ENCODE measurements around the gene KCNC4. TPM values are rescaled to one million over a fixed set of nuclear protein-coding genes. Genes with fewer than 3 reads are reported as not detected.

The KCNC4 gene
- total RNA-seq, 4 donors from 2014 or later = 3.8 to 12.5 (median 4.6) TPM

DNA sequence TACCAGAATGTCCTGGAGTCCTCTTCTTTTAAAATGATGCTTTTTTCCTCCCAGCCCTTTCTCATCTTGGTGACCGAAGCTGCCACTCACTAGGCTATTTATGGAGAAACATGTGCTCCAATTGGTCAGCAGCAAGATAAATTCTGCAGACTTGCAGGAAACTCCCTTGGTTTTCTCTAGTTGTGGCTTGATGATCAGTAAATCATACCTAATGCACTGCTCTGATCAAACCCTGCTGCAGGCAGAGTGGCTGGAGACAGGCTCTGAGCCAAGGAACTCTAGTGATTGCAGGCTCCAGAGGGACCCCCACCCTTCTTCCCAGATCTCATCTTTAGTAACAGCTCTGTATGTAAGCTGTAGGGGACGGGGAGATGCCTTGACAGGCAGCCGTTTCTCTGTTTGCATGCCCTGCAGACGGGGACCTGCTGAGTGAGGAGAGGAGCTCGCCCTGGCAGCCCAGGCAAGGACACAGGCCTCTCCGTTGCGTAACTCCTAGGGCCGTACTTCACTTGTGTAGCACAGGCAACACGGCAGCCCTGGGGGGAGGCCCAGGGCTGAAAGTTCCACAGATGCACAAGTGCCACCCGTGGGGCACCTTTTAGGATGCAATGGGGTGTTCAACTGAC is 45.3 kb upstream of the KCNC4 start:
- Histone ChIP-seq H3K4me1 (no peaks in the 10 kb centered on the region), H3K36me3 (no peaks in the 10 kb centered on the region), H3K27ac (no peak overlapping the region), H3K4me3 (replicated peaks in 1 of 3) (no peak overlapping the region), H3K27me3 (no peaks in the 10 kb centered on the region), H3K9me3 (no peaks in the 10 kb centered on the region)
- WGBS, 2 donors = 49 to 64% methylated on average over 5 to 9 of the region's 10 CpGs
- DNase-seq = no peak
- TF ChIP-seq, protein P1, sequence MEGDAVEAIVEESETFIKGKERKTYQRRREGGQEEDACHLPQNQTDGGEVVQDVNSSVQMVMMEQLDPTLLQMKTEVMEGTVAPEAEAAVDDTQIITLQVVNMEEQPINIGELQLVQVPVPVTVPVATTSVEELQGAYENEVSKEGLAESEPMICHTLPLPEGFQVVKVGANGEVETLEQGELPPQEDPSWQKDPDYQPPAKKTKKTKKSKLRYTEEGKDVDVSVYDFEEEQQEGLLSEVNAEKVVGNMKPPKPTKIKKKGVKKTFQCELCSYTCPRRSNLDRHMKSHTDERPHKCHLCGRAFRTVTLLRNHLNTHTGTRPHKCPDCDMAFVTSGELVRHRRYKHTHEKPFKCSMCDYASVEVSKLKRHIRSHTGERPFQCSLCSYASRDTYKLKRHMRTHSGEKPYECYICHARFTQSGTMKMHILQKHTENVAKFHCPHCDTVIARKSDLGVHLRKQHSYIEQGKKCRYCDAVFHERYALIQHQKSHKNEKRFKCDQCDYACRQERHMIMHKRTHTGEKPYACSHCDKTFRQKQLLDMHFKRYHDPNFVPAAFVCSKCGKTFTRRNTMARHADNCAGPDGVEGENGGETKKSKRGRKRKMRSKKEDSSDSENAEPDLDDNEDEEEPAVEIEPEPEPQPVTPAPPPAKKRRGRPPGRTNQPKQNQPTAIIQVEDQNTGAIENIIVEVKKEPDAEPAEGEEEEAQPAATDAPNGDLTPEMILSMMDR (IDR thresholded peaks at IDR 0.05) = no peak
- TF ChIP-seq POLR2A (IDR thresholded peaks at IDR 0.05) = no peak
- intact Hi-C loops (cut with DNase I) = no loop called here

- intact Hi-C loops (cut with DNase I) = no loop called here
- DNase-seq = no peak
- Histone ChIP-seq H3K4me3 (replicated peaks in 1 of 3) (no peak overlapping the region), H3K9me3 (no peaks in the 10 kb centered on the region), H3K4me1 (peaks cover 2 to 5% of the 10 kb centered on the region in 2 donors), H3K36me3 (no peaks in the 10 kb centered on the region), H3K27me3 (no peaks in the 10 kb centered on the region), H3K27ac (no peak overlapping the region)
- 82 to 85% methylated on average over 6 of the region's 6 CpGs for WGBS, 2 donors
- TF ChIP-seq, protein P1 (IDR thresholded peaks at IDR 0.05) = no peak
- TF ChIP-seq POLR2A (IDR thresholded peaks at IDR 0.05) = no peak
These were observed 44.3 kb upstream of the KCNC4 start for GRCh38 chr1:110165761-110166231.

DNA sequence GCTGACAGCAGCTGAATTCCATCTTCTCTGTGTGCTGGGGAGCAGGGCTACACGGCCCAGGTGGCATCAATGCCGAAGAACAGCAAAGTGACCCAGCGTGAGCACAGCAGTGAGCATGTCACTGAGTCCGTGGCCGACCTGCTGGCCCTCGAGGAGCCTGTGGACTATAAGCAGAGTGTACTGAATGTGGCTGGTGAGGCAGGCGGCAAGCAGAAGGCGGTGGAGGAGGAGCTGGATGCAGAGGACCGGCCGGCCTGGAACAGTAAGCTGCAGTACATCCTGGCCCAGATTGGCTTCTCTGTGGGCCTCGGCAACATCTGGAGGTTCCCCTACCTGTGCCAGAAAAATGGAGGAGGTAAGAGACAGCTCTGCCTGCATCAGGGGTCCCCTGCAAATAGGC is 43.3 kb upstream of the KCNC4 start:
- H3K27me3 ChIP-seq = no peaks in the 10 kb centered on the region
- 86 to 93% methylated on average over 11 of the region's 11 CpGs for WGBS, 2 donors
- H3K4me3 ChIP-seq (replicated peaks in 1 of 3) = no peak overlapping the region
- H3K27ac ChIP-seq = no peak overlapping the region
- no peak for DNase-seq
- H3K4me1 ChIP-seq = peaks cover 11 to 15% of the 10 kb centered on the region in 2 donors
- no peak for TF ChIP-seq POLR2A (IDR thresholded peaks at IDR 0.05)
- TF ChIP-seq, protein P1 (IDR thresholded peaks at IDR 0.05) = no peak
- H3K36me3 ChIP-seq = no peaks in the 10 kb centered on the region
- intact Hi-C loops (cut with DNase I) = no loop called here
- H3K9me3 ChIP-seq = no peaks in the 10 kb centered on the region

- Histone ChIP-seq H3K36me3 (no peaks in the 10 kb centered on the region), H3K9me3 (no peaks in the 10 kb centered on the region), H3K27me3 (no peaks in the 10 kb centered on the region), H3K27ac (peak overlapping the region in 1 of 3 donors; percentile 8), H3K4me1 (peaks cover 27 to 31% of the 10 kb centered on the region in 2 donors), H3K4me3 (replicated peaks in 1 of 3) (no peak overlapping the region)
- intact Hi-C loops (cut with DNase I) = no loop called here
- TF ChIP-seq POLR2A (IDR thresholded peaks at IDR 0.05) = no peak
- TF ChIP-seq, protein P1 (IDR thresholded peaks at IDR 0.05) = no peak
- DNase-seq = peak; percentile 77 to 83
- 25 to 44% methylated on average over 8 to 13 of the region's 13 CpGs for WGBS, 2 donors
These were observed 39.1 kb upstream of the KCNC4 start for GRCh38 chr1:110170766-110171733.

Data from thyroid gland (tissue), 4 donors.